GM18867 (cell line): Measurements from ENCODE around the gene LRRN4CL.
"Not testable (repeated sequence)": the region's sequence is repeated elsewhere in the genome, so short reads cannot be mapped to it uniquely, and the experiment has no call there.

Source experiments
- ATAC-seq: cut with Tn5 transposase; IDR thresholded peaks from one replicate; pipeline ENCODE4 v1.9.1; 2021; ENCODE audit warnings: mild to moderate bottlenecking, moderate library complexity; ENCODE audit not compliant: unreplicated experiment

LRRN4CL gene

GRCh38 chr11:62689421-62690183, at the start of gene LRRN4CL:
Gene LRRN4CL, minus strand, starts transcription at chr11:62689530. Its CDS starts 1,022 bp downstream, at chr11:62688508.
- no peak for ATAC-seq

GRCh38 chr11:62737196-62737595, 47.9 kb upstream of the LRRN4CL start:
- ATAC-seq = no peak

GRCh38 chr11:62732830-62733229, 43.5 kb upstream of the LRRN4CL start:
- no peak for ATAC-seq

GRCh38 chr11:62730076-62730475, 40.7 kb upstream of the LRRN4CL start:
- ATAC-seq = not testable (repeated sequence)

GRCh38 chr11:62728171-62728988, 39.0 kb upstream of the LRRN4CL start, which contains the start of gene TTC9C:
Gene TTC9C, plus strand, starts transcription at chr11:62728486. Its CDS starts 363 bp downstream, at chr11:62728849.
- peak; percentile 14 for ATAC-seq

- peak; percentile 54 for ATAC-seq
These were observed 38.5 kb upstream of the LRRN4CL start for GRCh38 chr11:62727872-62728170.

- peak; percentile 69 for ATAC-seq
These were observed 38.0 kb upstream of the LRRN4CL start, which contains the start of gene HNRNPUL2 for GRCh38 chr11:62727165-62727871. Gene HNRNPUL2, minus strand, starts transcription at chr11:62727457. Its CDS starts 301 bp downstream, at chr11:62727156.

- ATAC-seq = no peak
These were observed 37.5 kb upstream of the LRRN4CL start for GRCh38 chr11:62726915-62727164.

- peak; percentile 5 for ATAC-seq
These were observed 37.0 kb upstream of the LRRN4CL start for GRCh38 chr11:62726156-62726914.

GRCh38 chr11:62725646-62726045, 36.3 kb upstream of the LRRN4CL start:
- ATAC-seq = no peak

GRCh38 chr11:62724171-62724570, 34.8 kb upstream of the LRRN4CL start:
- no peak for ATAC-seq

GRCh38 chr11:62721994-62722393, 32.7 kb upstream of the LRRN4CL start:
- ATAC-seq = no peak

GRCh38 chr11:62719302-62719978, 30.1 kb upstream of the LRRN4CL start:
- ATAC-seq = no peak

GRCh38 chr11:62716816-62717215, 27.5 kb upstream of the LRRN4CL start:
- ATAC-seq = no peak

GRCh38 chr11:62716206-62716605, 26.9 kb upstream of the LRRN4CL start:
- no peak for ATAC-seq

- ATAC-seq = no peak
These were observed 26.1 kb upstream of the LRRN4CL start for GRCh38 chr11:62715150-62716130.

GRCh38 chr11:62713343-62713742, 24.0 kb upstream of the LRRN4CL start:
- ATAC-seq = no peak

GRCh38 chr11:62712861-62713260, 23.5 kb upstream of the LRRN4CL start:
- ATAC-seq = no peak

GRCh38 chr11:62712276-62712812, 23.0 kb upstream of the LRRN4CL start:
- ATAC-seq = no peak
